T-helper 1 cell (primary cell): ENCODE data around the gene MYL2.
A peak's percentile ranks its signal among the peaks of the same experiment; 100 is the strongest.
"Not testable (repeated sequence)": the region's sequence is repeated elsewhere in the genome, so short reads cannot be mapped to it uniquely, and the experiment has no call there.

Experiments used
- DNase-seq, 5 donors: peaks; one replicate each; pipeline ENCODE4 v3.0.0-alpha.2; 2012 to 2020
- total RNA-seq, 4 donors: gene quantifications; one replicate each; lab custom pipeline; 2026; lab: John Stamatoyannopoulos, UW

Gene MYL2, protein sequence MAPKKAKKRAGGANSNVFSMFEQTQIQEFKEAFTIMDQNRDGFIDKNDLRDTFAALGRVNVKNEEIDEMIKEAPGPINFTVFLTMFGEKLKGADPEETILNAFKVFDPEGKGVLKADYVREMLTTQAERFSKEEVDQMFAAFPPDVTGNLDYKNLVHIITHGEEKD
- total RNA-seq, result 0 reads per million in 4 donors

GRCh38 chr12:110920324-110920910, at the start of gene MYL2:
Gene MYL2, minus strand, starts transcription at chr12:110920579. Its CDS starts 50 bp downstream, at chr12:110920529.
- DNase-seq, result no peak

DNA sequence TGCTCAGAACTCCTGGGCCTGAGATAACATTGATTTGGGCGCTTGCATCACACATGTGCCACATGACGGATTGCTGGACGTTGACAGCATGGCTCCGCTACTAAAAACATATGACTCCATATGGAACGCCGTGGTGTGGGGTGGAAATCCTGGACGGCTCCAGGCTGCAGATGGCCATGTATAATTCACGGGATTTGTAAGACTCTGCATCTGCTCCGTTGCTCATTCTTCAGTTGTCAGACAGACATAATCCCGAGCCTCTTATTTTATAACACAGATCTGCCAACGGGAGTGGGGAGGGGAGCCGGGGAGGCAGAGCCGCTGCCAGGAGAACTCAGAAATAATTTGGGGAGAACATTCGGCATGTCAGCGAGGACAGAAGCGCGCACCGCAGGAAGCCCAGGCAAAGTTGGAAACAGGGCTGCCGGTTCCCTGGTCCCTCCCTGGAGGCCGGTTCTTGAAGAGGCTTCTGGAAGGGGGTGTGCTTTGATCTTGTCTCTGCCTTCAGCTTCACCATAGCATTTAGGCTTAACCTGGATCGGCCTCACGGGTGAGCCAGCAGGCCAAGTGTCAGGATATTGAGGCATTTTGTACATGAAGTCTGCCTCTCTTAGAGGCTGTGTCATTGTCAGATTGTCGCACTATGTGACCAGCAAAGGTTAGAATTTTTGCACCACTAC, 45.8 kb upstream of the MYL2 start:
- no peak for DNase-seq

DNA sequence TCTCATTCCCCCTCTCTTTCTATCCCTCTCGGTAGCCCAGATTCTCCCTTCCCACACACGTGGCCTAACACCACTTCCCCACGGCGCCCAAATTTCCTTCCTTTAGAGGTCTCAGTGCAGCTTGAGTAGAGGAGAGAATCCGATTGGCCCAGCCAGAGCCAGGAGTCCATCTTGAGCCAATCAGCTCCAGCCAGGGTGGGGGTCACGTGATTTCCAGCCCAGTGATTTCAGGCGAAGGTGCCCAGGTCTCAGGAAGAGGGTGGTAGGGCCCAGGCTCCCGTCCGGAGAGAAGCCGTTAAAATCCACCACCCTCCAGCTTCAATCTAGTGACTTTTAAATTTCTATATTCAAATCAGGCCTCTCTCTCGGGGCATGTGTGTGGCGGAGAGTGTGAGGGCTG, 45.2 kb upstream of the MYL2 start:
- no peak for DNase-seq

DNA sequence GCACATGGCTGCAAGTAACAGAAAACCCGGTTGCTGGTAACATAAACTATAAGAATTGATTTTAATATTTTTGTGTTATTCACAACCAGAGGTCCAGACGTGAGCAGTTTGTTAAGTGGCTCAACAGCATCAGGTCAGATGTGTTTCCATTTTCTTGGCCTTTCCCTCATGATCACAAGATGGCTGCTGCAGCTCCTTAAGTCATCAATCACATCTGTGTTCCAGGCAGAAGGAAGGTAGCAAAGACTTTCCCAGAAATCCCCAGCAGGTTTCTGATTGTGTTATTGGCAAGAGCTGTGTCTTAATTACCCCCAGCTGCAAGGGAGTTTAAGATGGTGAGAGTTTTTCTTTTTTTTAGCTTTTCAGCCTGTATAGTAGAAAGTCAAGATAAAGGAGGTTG, 40.4 kb upstream of the MYL2 start:
- no peak for DNase-seq

DNA sequence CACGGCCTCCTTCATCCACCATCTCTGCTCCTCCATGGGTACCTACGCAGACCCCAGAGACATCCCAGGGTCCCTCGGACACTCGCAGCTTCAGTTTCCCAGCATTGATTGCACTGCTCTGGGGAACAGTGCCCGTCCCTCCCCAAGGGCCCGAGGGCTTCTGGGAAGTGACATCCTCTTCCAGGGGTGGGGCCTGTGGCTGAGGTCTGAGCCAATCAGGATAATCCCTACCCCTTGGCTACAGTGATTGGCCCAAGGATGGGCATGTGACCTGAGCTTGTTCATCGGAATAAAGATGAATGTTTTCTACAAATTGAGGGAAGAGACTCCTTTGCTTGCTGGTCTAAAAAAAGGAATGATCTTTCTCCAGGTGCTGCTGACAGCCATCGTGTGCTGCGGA, 37.3 kb upstream of the MYL2 start:
- DNase-seq, result no peak

DNA sequence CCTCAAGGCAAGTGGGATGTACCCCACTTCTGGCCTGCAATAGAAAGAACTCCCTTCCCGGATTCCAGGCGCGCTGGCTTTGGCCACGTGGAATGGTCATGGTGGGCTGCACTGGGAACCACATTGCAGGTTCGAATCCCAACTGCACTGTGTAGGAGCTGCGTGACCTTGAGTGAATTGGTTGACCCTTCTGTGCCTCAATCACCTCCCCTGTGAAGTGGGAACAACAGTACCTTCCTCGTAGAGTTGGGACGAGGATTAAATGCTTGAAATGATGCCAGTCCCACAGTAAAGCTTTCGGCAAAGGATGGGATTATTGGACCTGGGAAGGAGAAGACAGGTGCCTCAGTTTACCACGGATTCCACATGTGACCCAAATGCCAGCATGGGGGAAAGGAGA, 36.8 kb upstream of the MYL2 start:
- no peak for DNase-seq

DNA sequence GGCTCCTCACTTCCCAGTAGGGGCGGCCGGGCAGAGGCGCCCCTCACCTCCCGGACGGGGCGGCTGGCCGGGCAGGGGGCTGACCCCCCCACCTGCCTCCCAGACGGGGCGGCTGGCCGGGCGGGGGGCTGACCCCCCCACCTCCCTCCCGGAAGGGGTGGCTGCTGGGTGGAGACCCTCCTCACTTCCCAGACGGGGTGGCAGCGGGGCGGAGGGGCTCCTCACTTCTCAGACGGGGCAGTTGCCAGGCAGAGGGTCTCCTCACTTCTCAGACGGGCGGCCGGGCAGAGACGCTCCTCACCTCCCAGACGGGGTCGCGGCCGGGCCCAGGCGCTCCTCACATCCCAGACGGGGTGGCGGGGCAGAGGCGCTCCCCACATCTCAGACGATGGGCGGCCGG, 30.5 kb upstream of the MYL2 start:
- DNase-seq, result not testable (repeated sequence)

GRCh38 chr12:110950466-110950865, 30.1 kb upstream of the MYL2 start:
- not testable (repeated sequence) for DNase-seq

- no peak for DNase-seq
Measured at GRCh38 chr12:110948041-110948440, 27.7 kb upstream of the MYL2 start.

GRCh38 chr12:110943373-110943772, 23.0 kb upstream of the MYL2 start:
- DNase-seq, result no peak

DNA sequence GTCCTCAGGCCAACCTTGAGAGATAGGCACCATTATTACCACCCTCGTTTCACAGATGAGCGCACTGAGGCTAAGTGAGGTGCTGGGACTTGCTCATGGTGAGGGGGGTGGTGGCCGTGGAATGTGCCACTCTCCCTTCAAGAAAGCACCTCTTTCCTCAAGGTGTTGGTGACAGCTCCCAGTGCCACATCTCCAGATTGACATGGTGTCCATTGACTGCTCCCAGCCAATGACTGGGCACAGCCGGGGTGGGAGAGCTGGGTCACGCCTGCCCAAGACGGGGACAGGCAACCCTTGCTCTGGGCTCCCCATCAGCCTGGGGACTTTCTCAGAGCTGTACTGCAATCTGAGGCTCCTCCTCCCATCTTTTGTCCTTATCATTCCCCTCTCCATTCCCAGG, 21.0 kb upstream of the MYL2 start:
- no peak for DNase-seq

GRCh38 chr12:110940933-110941332, 20.6 kb upstream of the MYL2 start:
- no peak for DNase-seq

DNA sequence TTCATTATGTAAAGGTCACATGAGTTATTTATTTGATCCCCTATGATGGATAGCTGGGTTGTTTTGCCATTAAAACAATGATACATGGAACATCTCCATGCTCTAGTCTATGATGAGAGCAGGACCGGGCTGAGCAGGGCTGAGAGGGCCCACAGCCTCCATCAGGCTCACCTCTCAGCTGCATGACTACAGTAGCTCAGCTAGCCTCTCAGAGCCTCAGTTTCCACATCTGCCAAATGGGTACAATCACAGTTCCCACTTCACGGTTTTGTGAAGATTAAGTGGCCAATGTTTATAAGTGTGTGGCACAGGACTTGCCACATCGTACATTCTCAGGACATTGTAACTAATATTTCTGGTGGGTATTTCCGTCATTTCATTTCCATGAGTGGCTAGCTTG, 19.9 kb upstream of the MYL2 start:
- no peak for DNase-seq

- DNase-seq, result peak in 4 of 5 donors; percentile 32 to 47 (median 37)
Measured at GRCh38 chr12:110937104-110937641, 16.8 kb upstream of the MYL2 start.

DNA sequence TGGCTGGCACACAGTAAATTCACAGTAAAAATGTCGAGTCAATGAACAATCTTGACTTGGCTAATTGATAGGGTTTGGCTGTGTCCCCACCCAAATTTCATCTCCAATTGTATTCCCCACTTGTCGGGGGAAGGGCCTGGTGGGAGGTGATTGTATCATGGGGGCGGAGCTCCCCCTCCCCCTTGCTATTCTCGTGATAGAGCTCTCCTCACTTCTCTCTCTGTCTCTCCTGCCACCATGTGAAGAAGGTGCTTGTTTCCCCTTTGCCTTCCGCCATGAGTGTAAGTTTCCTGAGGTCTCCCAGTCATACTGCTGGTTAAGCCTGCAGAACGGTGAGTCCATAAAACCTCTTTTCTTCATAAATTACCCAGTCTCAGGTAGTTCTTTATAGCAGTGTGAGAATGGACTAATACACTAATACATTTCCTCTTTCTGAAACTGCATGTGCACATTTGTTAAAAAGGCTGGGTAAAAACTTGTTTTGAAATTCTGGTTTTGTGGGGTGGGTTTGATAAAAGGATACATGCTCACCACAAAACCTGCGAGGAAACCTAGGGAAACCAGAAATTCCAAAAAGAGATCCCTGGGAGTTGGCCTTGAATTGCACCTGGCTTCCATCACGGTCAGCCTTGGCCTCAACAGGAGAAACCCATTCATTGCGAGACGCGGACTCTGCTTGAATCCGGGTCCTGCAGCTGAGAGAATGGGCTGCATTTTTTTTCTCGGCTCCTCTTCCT, 16.2 kb upstream of the MYL2 start:
- no peak for DNase-seq

- DNase-seq, result no peak
Measured at GRCh38 chr12:110935588-110935987, 15.2 kb upstream of the MYL2 start.

DNA sequence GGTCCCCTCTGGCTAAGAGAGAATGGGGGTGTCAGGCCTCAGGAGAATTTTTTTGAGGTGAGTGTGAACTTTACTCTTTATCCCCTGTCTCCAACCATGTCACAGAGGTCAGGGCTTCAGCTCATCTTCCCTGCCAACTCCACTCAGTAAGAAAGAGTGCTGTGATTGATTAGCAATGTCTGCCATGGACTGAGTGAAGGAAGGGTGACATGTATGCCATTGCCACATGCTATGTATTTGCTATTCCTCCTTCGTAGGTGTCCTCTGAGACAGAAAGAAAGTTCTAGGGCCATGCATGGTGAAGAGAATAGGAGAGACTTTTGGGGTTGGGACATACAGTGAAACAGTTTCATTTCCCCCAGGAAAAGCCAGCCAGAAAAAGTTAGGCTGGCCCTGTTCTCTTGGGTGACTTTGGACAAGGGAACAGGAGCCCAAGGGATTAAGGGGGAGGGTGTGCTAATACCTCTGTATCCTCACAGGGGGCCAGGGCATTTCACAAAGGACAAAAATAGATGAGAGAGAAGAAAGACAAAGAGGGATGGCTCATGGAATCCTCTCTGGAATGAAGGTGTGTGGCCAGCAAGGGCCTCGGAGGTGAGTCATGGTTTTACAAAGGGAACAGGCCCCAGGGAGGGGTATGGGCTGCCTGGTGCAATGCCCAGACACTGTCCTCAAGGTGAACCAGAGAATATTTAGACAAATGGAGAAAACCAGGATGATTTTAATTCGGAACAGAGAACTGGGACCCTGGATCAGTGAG, 13.9 kb upstream of the MYL2 start:
- no peak for DNase-seq

DNA sequence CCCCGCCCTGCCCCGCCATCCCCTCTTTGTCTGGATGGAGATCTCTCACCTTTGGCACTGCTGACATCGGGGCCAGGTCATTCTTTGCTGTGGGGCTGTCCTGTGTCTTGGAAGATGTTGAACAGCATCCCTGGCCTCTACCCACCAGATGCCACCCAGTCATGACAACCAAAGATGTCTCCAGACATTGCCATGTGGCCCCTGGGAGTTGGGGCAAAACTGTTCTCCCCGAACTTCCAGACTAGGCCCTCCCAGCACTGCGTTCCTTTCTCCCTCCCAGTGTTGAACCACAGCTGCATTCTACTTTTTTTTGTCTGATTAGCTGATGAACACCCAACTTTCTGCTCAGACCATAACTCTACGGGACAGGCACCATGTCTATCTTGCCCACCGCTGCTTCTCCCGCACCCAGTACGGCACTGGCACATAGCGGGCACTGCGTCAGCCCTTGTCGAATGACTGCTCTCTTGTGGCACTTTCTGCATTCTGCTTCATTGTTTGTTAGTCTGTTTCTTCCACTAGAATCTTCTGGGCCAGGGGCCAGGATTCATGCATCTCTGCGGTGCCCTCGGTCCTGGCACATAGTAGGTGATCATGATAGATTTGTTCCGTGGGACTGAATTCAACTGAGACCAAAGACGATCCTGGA, 13.1 kb upstream of the MYL2 start:
- DNase-seq, result no peak

DNA sequence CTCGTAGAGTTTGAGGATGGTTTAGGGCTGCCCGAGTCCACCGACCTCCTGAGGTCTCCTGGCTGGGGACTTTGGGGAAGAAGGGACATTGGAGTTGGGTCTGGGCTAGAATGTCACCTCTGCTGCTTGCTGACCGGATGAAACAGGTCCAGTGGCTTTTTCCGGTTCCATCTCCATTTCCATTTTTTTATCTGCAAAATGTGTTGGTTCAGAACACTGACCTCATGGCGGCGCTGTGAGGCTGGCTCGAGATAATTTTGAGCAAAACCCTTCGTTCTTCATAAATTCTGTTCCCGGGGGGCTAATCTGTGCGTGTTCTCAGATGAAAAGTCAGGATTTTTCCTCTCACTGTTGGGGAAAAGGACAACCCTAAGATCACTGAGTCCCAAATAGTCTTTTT, 11.7 kb upstream of the MYL2 start:
- DNase-seq, result no peak

GRCh38 chr12:110931315-110931728, 10.9 kb upstream of the MYL2 start:
- DNase-seq, result no peak

- no peak for DNase-seq
Measured at GRCh38 chr12:110930348-110931314, 10.3 kb upstream of the MYL2 start.
